DMS53 treated with DMSO at 0.1 percent for 48 hours (cell line): Measurements from ENCODE around the gene PTER.

ENCODE experiments used
- DNase-seq: peaks from one replicate; lab custom pipeline; 2025; ENCODE audit not compliant: unreplicated experiment; lab: John Stamatoyannopoulos, UW

Gene PTER

DNA sequence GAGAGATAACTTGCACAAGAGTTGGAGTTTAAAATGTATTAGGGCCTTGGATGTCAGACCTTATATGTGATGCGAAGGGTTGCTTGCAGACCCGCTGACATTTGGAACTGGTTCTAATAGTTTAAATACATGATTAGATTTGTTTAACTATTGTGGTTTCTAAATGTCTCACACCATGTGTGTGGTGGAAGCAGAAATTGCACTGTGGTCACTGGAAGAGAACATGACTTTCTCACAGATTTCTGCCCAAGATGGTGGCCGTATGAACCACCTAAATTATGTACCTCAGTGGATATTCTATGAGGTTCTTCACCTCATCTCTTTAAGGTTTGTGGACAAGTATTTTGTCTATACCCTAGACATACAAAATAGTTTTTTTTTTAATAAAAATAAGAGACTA lies 93.0 kb downstream of the PTER start:
- DNase-seq, result no peak

- no peak for DNase-seq
These were observed 99.3 kb downstream of the PTER start for GRCh38 chr10:16536155-16536554.

DNA sequence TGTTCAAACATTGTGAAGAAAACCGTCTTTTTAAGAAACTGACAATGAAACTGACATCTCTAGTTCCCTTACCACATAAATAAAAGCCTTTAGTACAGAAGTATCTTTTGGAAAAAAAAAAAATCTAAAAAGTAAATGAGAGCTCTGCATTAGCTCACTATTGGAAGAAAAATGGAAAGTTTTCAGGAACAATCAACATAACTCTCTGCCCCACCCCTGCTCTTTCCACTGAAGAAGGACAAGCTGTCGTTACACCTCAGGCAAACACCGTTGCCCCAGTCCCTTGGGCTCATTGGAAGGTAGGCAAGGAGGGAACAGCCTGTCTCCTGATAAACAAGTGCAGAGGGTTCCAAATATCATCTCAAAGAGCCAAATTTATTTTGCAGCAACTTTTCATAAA lies 107.3 kb downstream of the PTER start:
- DNase-seq, result no peak

DNA sequence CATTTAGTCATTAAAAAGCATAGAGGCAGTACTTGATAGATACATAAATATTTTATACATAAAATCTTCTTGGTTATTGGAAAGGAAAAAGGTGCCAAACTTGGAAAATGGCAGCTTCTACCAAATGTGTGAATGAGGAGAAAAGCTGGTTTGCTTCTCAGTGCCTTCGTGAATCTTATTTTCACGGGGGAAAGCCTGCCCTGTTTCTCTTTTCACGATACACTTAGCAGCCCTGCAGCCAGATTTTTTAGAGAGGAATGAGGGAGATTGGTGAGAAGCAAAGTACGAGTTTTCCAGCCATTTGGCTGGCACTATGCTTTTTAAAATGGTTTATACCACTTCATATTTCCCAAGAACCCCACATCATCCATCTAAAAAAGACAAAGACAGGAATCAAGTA lies 107.8 kb downstream of the PTER start:
- DNase-seq, result no peak

DNA sequence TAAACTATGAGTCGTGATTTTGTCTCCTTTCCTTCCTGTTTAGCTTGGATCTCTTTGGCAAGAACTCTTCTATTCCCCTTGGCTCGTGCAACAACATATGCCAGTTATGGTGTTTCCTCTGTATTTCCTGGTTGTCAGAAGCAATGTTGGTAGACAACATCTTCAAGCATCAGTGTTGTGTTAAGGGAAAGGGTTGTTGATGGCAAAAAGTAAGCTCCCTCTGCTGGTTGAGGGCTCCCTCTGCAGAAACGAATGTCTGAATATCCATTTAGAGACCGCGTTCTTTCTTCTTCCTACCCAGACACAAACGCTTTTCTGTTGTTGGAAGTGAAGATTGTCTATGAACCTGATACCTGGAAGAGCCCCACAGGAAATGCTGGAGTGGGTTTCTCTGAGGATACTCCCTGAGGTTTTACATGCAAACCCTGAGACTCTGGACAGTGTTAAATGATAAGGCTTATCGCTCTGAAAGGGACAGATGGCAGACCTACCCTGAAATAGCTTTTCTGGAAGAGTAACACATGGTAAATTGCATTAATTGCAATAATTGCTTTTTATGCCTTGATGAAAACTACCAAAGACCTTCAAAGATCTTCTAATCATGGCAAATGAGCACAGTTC lies 108.4 kb downstream of the PTER start:
- peak; percentile 78 for DNase-seq

GRCh38 chr10:16547973-16548372 lies 111.2 kb downstream of the PTER start:
- DNase-seq, result no peak

- DNase-seq, result no peak
These were observed 122.5 kb downstream of the PTER start for GRCh38 chr10:16559236-16559773.

DNA sequence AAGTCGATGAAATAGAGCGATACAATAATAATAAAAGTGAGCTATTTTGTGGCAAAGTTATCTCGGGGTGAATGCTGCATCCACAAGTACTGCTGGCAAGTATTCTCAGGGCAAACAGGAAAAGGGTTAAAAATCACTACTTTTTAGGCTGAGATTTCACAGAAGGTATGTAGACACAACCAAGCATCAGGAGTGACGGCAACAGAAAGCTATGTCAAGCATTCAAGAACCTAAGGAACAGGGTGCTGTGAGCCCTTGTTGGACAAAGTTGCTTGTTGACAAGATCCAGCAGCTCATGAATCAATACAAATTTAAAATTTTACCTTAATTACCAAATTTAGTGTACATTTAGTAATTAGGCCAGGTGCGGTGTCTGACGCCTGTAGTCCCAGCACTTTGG lies 126.1 kb downstream of the PTER start:
- no peak for DNase-seq
